Measurements from ENCODE around the gene LIN54.

The LIN54 gene

GRCh38 chr4:82968972-82969371 lies 41.7 kb downstream of the LIN54 start:
- H3K36me3 ChIP-seq (ENCODE audit: control insufficient read depth, insufficient read depth, low read length) = no peaks in the 10 kb centered on the region
- no peaks in the 10 kb centered on the region for H3K4me1 ChIP-seq (ENCODE audit: control insufficient read depth, insufficient read depth, low read length)
- H3K9me3 ChIP-seq (ENCODE audit: control insufficient read depth, low read length) = no peaks in the 10 kb centered on the region
- no peaks in the 10 kb centered on the region for H3K27me3 ChIP-seq (ENCODE audit: control insufficient read depth, insufficient read depth, low read length)
- no peak overlapping the region for H3K9ac ChIP-seq (ENCODE audit: low read length)
- no peak overlapping the region for H3K4me3 ChIP-seq (ENCODE audit: low read length)

- H3K27me3 ChIP-seq (ENCODE audit: control insufficient read depth, insufficient read depth, low read length) = no peaks in the 10 kb centered on the region
- H3K4me3 ChIP-seq (ENCODE audit: low read length) = no peak overlapping the region
- no peaks in the 10 kb centered on the region for H3K4me1 ChIP-seq (ENCODE audit: control insufficient read depth, insufficient read depth, low read length)
- H3K9me3 ChIP-seq (ENCODE audit: control insufficient read depth, low read length) = no peaks in the 10 kb centered on the region
- no peak overlapping the region for H3K9ac ChIP-seq (ENCODE audit: low read length)
- H3K36me3 ChIP-seq (ENCODE audit: control insufficient read depth, insufficient read depth, low read length) = no peaks in the 10 kb centered on the region
These were observed 44.9 kb downstream of the LIN54 start for GRCh38 chr4:82965763-82966162.

DNA sequence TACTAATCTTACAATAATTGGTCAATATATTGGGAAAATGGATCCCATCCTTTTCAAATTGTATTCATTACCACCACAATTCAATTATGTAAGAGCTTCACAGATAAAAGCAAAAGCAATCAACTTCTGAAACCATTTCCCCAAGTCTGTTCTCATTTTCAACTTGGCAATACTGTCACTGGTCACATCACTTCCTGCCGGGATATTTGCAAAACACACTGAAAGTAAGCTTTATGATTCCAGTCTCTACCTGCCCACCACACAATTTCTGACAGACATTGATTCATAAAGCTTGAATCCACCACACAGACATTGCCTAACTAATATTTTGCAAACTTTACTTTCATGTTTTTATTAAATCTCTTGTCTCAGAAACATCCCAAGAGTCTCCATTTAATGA lies 53.6 kb downstream of the LIN54 start:
- Histone ChIP-seq H3K27me3 (ENCODE audit: control insufficient read depth, insufficient read depth, low read length) (no peaks in the 10 kb centered on the region), H3K9ac (ENCODE audit: low read length) (no peak overlapping the region), H3K4me1 (ENCODE audit: control insufficient read depth, insufficient read depth, low read length) (peaks cover 4% of the 10 kb centered on the region), H3K36me3 (ENCODE audit: control insufficient read depth, insufficient read depth, low read length) (no peaks in the 10 kb centered on the region), H3K4me3 (ENCODE audit: low read length) (no peak overlapping the region), H3K9me3 (ENCODE audit: control insufficient read depth, low read length) (no peaks in the 10 kb centered on the region)

GRCh38 chr4:82954212-82954611 lies 56.4 kb downstream of the LIN54 start:
- Histone ChIP-seq H3K4me3 (ENCODE audit: low read length) (no peak overlapping the region), H3K27me3 (ENCODE audit: control insufficient read depth, insufficient read depth, low read length) (no peaks in the 10 kb centered on the region), H3K4me1 (ENCODE audit: control insufficient read depth, insufficient read depth, low read length) (peaks cover 4% of the 10 kb centered on the region), H3K36me3 (ENCODE audit: control insufficient read depth, insufficient read depth, low read length) (no peaks in the 10 kb centered on the region), H3K9ac (ENCODE audit: low read length) (no peak overlapping the region), H3K9me3 (ENCODE audit: control insufficient read depth, low read length) (no peaks in the 10 kb centered on the region)

GRCh38 chr4:82951196-82951595 lies 59.4 kb downstream of the LIN54 start:
- H3K36me3 ChIP-seq (ENCODE audit: control insufficient read depth, insufficient read depth, low read length) = no peaks in the 10 kb centered on the region
- H3K4me3 ChIP-seq (ENCODE audit: low read length) = no peak overlapping the region
- no peak overlapping the region for H3K9ac ChIP-seq (ENCODE audit: low read length)
- H3K4me1 ChIP-seq (ENCODE audit: control insufficient read depth, insufficient read depth, low read length) = peaks cover 4% of the 10 kb centered on the region
- no peaks in the 10 kb centered on the region for H3K27me3 ChIP-seq (ENCODE audit: control insufficient read depth, insufficient read depth, low read length)
- no peaks in the 10 kb centered on the region for H3K9me3 ChIP-seq (ENCODE audit: control insufficient read depth, low read length)

GRCh38 chr4:82948647-82949204 lies 61.9 kb downstream of the LIN54 start:
- Histone ChIP-seq H3K9ac (ENCODE audit: low read length) (no peak overlapping the region), H3K27me3 (ENCODE audit: control insufficient read depth, insufficient read depth, low read length) (no peaks in the 10 kb centered on the region), H3K4me1 (ENCODE audit: control insufficient read depth, insufficient read depth, low read length) (no peaks in the 10 kb centered on the region), H3K9me3 (ENCODE audit: control insufficient read depth, low read length) (no peaks in the 10 kb centered on the region), H3K4me3 (ENCODE audit: low read length) (no peak overlapping the region), H3K36me3 (ENCODE audit: control insufficient read depth, insufficient read depth, low read length) (no peaks in the 10 kb centered on the region)

- H3K4me1 ChIP-seq (ENCODE audit: control insufficient read depth, insufficient read depth, low read length) = no peaks in the 10 kb centered on the region
- no peak overlapping the region for H3K9ac ChIP-seq (ENCODE audit: low read length)
- H3K27me3 ChIP-seq (ENCODE audit: control insufficient read depth, insufficient read depth, low read length) = no peaks in the 10 kb centered on the region
- no peaks in the 10 kb centered on the region for H3K36me3 ChIP-seq (ENCODE audit: control insufficient read depth, insufficient read depth, low read length)
- no peak overlapping the region for H3K4me3 ChIP-seq (ENCODE audit: low read length)
- H3K9me3 ChIP-seq (ENCODE audit: control insufficient read depth, low read length) = no peaks in the 10 kb centered on the region
These were observed 63.1 kb downstream of the LIN54 start for GRCh38 chr4:82947498-82947897.

- Histone ChIP-seq H3K36me3 (ENCODE audit: control insufficient read depth, insufficient read depth, low read length) (no peaks in the 10 kb centered on the region), H3K4me3 (ENCODE audit: low read length) (no peak overlapping the region), H3K9ac (ENCODE audit: low read length) (no peak overlapping the region), H3K27me3 (ENCODE audit: control insufficient read depth, insufficient read depth, low read length) (no peaks in the 10 kb centered on the region), H3K9me3 (ENCODE audit: control insufficient read depth, low read length) (no peaks in the 10 kb centered on the region), H3K4me1 (ENCODE audit: control insufficient read depth, insufficient read depth, low read length) (no peaks in the 10 kb centered on the region)
These were observed 71.2 kb downstream of the LIN54 start for GRCh38 chr4:82939414-82939813.

GRCh38 chr4:82934441-82934840 lies 76.2 kb downstream of the LIN54 start:
- no peaks in the 10 kb centered on the region for H3K27me3 ChIP-seq (ENCODE audit: control insufficient read depth, insufficient read depth, low read length)

DNA sequence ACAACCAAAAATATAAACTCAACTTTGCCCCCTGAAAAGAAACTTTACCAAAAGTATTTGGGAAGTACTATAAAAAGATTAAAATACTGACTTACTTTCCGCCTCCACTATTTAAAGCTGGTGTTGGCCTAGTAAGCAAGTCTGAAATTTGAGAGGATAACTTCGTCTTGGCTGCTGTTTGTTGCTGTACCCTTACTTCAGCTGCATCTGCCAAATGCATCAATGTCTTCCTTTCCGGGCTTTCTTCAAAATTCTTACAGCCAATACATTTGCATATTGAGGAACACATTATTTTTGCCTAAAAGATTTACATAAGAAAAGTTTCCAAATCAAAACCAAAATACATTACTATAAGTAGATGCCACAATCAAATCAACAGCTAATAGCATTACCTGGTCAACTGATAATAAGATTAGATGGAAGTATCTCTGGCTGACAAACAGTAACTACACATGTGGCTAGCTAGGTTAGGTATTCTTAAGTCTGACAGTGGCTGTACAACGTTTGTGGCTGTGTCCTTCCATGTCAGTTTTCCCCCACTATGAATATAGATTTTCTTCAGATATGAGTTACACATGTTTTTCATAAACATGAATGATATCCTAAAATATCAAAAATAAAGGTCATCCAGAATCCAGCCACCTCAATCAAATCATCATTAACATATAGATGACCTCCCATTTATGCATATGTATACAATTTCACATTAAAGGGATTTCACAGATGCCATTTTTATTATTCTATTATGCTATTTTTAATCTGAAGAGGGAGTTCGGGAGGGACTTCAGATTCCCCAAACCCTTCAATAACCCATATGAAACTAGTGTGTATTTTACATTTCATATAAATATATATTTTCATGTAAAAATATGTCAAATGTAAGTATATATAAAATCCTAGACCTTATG lies 79.5 kb downstream of the LIN54 start:
- Histone ChIP-seq H3K9me3 (ENCODE audit: control insufficient read depth, low read length) (no peaks in the 10 kb centered on the region), H3K27me3 (ENCODE audit: control insufficient read depth, insufficient read depth, low read length) (no peaks in the 10 kb centered on the region), H3K4me1 (ENCODE audit: control insufficient read depth, insufficient read depth, low read length) (no peaks in the 10 kb centered on the region), H3K36me3 (ENCODE audit: control insufficient read depth, insufficient read depth, low read length) (no peaks in the 10 kb centered on the region), H3K9ac (ENCODE audit: low read length) (no peak overlapping the region), H3K4me3 (ENCODE audit: low read length) (no peak overlapping the region)

More at GRCh38 chr4:82934441-82934840, 76.2 kb downstream of the LIN54 start:
- H3K9me3 ChIP-seq (ENCODE audit: control insufficient read depth, low read length) = no peaks in the 10 kb centered on the region
- no peak overlapping the region for H3K4me3 ChIP-seq (ENCODE audit: low read length)
- H3K36me3 ChIP-seq (ENCODE audit: control insufficient read depth, insufficient read depth, low read length) = no peaks in the 10 kb centered on the region
- H3K4me1 ChIP-seq (ENCODE audit: control insufficient read depth, insufficient read depth, low read length) = no peaks in the 10 kb centered on the region
- H3K9ac ChIP-seq (ENCODE audit: low read length) = no peak overlapping the region

GRCh38 chr4:82921795-82922194 lies 88.8 kb downstream of the LIN54 start:
- H3K9me3 ChIP-seq (ENCODE audit: control insufficient read depth, low read length) = no peaks in the 10 kb centered on the region

GRCh38 chr4:82919386-82919785 lies 91.2 kb downstream of the LIN54 start:
- H3K36me3 ChIP-seq (ENCODE audit: control insufficient read depth, insufficient read depth, low read length) = no peaks in the 10 kb centered on the region
- no peaks in the 10 kb centered on the region for H3K9me3 ChIP-seq (ENCODE audit: control insufficient read depth, low read length)
- no peak overlapping the region for H3K9ac ChIP-seq (ENCODE audit: low read length)
- no peak overlapping the region for H3K4me3 ChIP-seq (ENCODE audit: low read length)
- H3K27me3 ChIP-seq (ENCODE audit: control insufficient read depth, insufficient read depth, low read length) = no peaks in the 10 kb centered on the region
- H3K4me1 ChIP-seq (ENCODE audit: control insufficient read depth, insufficient read depth, low read length) = no peaks in the 10 kb centered on the region

More at GRCh38 chr4:82921795-82922194, 88.8 kb downstream of the LIN54 start:
- H3K4me1 ChIP-seq (ENCODE audit: control insufficient read depth, insufficient read depth, low read length) = no peaks in the 10 kb centered on the region
- H3K27me3 ChIP-seq (ENCODE audit: control insufficient read depth, insufficient read depth, low read length) = no peaks in the 10 kb centered on the region
- no peaks in the 10 kb centered on the region for H3K36me3 ChIP-seq (ENCODE audit: control insufficient read depth, insufficient read depth, low read length)
- H3K4me3 ChIP-seq (ENCODE audit: low read length) = no peak overlapping the region
- no peak overlapping the region for H3K9ac ChIP-seq (ENCODE audit: low read length)

Measured in mucosa of stomach (tissue), 1 donor.